SU-DHL-6 (cell line): ENCODE data around the gene STX19.

Source experiments
- EZH2phosphoT487 ChIP-seq: fragments of 200-600 bp; sonication (generic), shearing (Covaris generic); conservative IDR thresholded peaks from 2 replicates; pipeline ENCODE4 v1.6.1; 2018; ENCODE audit warnings: mild to moderate bottlenecking, antibody characterized with exemption, low read length, moderate library complexity, mixed read lengths
- TF ChIP-seq, protein P1 (sequence below): fragments of 200-600 bp; sonication (generic); IDR thresholded peaks from one replicate; pipeline ENCODE4 v1.5.1; 2017; ENCODE audit warnings: antibody characterized with exemption, mild to moderate bottlenecking, low read length, moderate library complexity; ENCODE audit not compliant: insufficient read depth, poor library complexity, severe bottlenecking

DNA sequence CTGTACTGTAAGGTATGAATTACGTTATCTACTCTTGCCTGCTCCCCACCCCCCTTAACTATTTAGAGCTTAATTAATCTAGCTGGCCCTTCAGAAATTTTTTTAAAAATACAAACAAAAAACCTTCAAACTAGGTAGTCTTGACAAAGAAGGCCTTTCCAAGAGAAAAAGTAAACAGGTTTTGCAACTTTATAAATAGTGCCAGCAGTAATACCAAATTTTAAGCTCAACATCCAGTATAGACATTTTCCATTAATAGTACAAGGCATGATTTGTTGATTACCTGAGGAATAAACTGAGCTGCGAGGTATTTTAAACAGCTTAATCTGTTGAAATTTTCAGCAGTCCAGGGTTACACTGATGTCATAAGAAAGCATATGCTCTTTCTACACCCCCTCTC lies 20.1 kb downstream of the STX19 start:
- TF ChIP-seq, protein P1, sequence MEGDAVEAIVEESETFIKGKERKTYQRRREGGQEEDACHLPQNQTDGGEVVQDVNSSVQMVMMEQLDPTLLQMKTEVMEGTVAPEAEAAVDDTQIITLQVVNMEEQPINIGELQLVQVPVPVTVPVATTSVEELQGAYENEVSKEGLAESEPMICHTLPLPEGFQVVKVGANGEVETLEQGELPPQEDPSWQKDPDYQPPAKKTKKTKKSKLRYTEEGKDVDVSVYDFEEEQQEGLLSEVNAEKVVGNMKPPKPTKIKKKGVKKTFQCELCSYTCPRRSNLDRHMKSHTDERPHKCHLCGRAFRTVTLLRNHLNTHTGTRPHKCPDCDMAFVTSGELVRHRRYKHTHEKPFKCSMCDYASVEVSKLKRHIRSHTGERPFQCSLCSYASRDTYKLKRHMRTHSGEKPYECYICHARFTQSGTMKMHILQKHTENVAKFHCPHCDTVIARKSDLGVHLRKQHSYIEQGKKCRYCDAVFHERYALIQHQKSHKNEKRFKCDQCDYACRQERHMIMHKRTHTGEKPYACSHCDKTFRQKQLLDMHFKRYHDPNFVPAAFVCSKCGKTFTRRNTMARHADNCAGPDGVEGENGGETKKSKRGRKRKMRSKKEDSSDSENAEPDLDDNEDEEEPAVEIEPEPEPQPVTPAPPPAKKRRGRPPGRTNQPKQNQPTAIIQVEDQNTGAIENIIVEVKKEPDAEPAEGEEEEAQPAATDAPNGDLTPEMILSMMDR = no peak
- no peak for TF ChIP-seq EZH2phosphoT487
